ENCODE data around the gene LMNA.
"Not testable (repeated sequence)": the region's sequence is repeated elsewhere in the genome, so short reads cannot be mapped to it uniquely, and the experiment has no call there.

Gene LMNA

GRCh38 chr1:156164125-156164831 lies 49.8 kb downstream of the LMNA start:
- no peak for DNase-seq

DNA sequence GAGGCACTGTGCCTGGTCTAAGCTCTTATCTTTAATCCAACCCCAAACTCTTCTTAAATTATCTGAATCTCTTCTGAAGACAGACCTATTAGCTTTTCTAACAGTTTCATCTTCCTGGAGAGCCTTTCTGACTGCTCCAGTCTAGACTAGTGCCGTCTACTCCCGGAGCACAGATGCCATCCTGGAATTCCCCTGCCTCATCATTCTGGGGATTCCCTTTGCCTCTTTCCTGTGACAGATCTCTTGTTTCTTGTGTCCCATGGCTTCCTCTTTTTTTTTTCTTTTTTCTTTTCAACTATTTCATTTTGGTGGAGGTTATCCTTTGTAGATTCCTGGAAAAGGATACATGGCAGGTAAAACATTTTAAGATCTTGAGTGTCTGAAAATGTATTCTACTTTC lies 50.6 kb downstream of the LMNA start:
- no peak for DNase-seq

DNA sequence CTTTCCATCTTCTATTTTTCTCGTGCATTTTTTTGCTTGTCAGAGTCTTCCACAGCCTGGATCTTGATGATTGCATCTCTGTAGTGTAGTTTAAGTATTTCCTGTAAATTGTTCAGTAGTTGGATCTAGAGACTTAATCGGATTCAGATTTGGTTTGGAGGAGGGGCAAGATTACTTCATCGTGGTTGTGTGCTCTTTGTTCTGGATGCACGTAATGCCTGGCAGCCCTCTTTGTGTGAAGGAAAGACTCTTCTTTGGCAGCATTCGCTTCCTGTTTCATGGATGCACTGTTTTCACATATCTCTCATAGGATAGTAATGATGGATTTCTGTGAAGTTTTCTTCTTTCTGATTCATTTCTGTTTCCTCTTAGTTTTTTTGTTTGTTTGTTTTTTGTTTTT lies 53.0 kb downstream of the LMNA start:
- DNase-seq = no peak

GRCh38 chr1:156172696-156173470 lies 58.4 kb downstream of the LMNA start:
- no peak for DNase-seq

- no peak for DNase-seq
Measured at GRCh38 chr1:156176610-156177210, 62.2 kb downstream of the LMNA start.

DNA sequence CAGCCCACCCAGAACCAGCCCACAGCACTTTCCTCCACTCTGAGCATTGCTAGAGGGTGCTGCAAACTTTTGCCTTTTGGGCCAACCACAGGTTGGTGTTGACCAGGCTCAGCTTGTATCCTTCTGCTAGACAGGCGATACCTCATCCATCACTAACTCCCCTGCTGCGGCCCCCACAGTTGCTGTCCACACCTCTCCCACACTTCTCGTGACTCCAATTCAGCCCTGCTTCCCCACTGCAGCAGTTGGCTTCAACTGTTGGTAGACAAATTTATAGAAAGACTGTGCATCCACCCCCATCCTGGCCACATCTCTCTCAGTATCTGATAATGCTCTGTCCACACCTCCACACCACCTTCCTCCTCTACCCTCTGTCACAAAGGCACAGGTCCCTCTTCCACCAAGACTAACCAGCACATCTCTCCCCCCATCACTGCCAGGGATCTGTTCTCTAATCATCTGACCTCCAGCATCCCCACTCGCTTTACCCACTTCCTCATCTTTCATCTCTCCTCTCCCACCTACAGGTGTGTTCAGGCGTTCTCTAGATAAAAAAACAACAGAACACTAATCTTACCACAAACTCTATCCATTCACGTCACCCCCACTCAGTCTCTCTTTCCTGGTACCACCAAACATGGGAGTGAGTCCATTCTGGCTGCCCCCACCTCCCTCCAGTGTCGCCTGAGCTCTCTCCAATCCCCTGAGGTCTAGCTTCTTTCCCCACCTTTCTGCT lies 63.6 kb downstream of the LMNA start:
- DNase-seq = no peak

- no peak for DNase-seq
Measured at GRCh38 chr1:156180471-156180870, 66.0 kb downstream of the LMNA start.

DNA sequence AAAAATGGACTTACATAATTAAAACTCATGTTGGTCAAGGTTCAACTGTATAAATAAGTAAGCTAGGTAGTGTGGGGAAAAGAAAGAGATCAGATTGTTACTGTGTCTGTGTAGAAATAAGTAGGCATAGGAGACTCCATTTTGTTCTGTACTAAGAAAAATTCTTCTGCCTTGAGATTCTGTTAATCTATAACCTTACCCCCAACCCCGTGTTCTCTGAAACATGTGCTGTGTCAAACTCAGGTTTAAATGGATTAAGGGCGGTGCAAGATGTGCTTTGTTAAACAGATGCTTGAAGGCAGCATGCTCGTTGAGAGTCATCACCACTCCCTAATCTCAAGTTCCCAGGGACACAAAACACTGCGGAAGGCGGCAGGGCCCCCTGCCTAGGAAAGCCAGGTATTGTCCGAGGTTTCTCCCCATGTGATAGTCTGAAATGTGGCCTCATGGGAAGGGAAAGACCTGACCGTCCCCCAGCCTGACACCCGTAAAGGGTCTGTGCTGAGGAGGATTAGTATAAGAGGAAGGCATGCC lies 66.9 kb downstream of the LMNA start:
- DNase-seq = not testable (repeated sequence)

GRCh38 chr1:156182010-156182779 lies 67.7 kb downstream of the LMNA start:
- not testable (repeated sequence) for DNase-seq

- DNase-seq = not testable (repeated sequence)
Measured at GRCh38 chr1:156186347-156187177, 72.1 kb downstream of the LMNA start.

Measured in NCI-H1092 (cell line).